ENCODE results near the gene TERT.

DNA sequence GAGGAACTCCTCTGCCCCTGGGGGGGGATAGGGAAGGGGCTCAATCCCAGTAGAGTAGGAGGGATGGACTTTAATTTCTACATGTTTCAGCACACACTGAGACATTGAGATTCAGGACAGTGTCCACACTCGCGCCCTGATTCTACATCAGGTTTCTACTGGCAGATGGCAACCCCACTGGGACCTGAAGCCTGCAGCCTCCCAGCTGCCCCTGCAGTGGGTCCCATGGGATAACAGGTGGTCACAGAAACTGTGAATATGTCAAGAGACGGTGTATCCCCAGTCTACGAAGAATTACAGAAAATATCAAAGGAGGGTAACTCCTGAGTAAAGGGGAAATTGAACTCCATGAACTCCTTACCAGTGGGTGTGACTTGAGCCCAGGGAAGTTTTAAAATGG lies 2.4 kb upstream of the TERT start:
- no peak for TF ChIP-seq ARNT (IDR thresholded peaks at IDR 0.05)
- no peak for TF ChIP-seq TARDBP (IDR thresholded peaks at IDR 0.05)
- TF ChIP-seq SP1 (IDR thresholded peaks at IDR 0.05): no peak
- TF ChIP-seq L3MBTL2 (conservative IDR thresholded peaks at IDR 0.05): no peak
- TF ChIP-seq NFRKB (IDR thresholded peaks at IDR 0.05): no peak
- no peak for TF ChIP-seq FOXA1 (IDR thresholded peaks at IDR 0.05)
- TF ChIP-seq ZNF384 (IDR thresholded peaks at IDR 0.05): no peak
- no peak for TF ChIP-seq FOXK2 (IDR thresholded peaks at IDR 0.05)
- TF ChIP-seq SUZ12 (IDR thresholded peaks at IDR 0.05): no peak

All from HEK293T (cell line).